ENCODE results near the gene DMD. TPM values are rescaled to one million over a fixed set of nuclear protein-coding genes. Genes with fewer than 3 reads are reported as not detected.
"Not testable (repeated sequence)": the region's sequence is repeated elsewhere in the genome, so short reads cannot be mapped to it uniquely, and the experiment has no call there.

The DMD gene
- 100 to 1,000 TPM in 5 of 12 donors, 10 to 100 TPM in 6, not detected in 1; 53.6 to 134 (median 95.6) TPM for polyA plus RNA-seq (ENCODE audit: insufficient read length in 12 of 12)
- long read RNA-seq, donor 1, full-length matches to known transcripts = 2 of 2 reads
- long read RNA-seq, donor 1, partial matches to known transcripts = 0 of 2 reads
- long read RNA-seq, donor 1, other reads (novel, unspliced or antisense) = 0 of 2 reads
- long read RNA-seq, donor 2, full-length matches to known transcripts = 2 of 10 reads
- long read RNA-seq, donor 2, partial matches to known transcripts = 8 of 10 reads
- long read RNA-seq, donor 2, other reads (novel, unspliced or antisense) = 0 of 10 reads
- long read RNA-seq, donor 3 = 0 reads
- long read RNA-seq, donor 4 = 0 reads
- long read RNA-seq, donor 5, full-length matches to known transcripts = 1 of 12 reads
- long read RNA-seq, donor 5, partial matches to known transcripts = 11 of 12 reads
- long read RNA-seq, donor 5, other reads (novel, unspliced or antisense) = 0 of 12 reads
- long read RNA-seq, donor 6 = 0 reads
- long read RNA-seq, donor 7, partial matches to known transcripts = 0 of 1 reads
- long read RNA-seq, donor 7, other reads (novel, unspliced or antisense) = 0 of 1 reads
- long read RNA-seq, donor 8, full-length matches to known transcripts = 2 of 46 reads
- long read RNA-seq, donor 8, partial matches to known transcripts = 44 of 46 reads
- long read RNA-seq, donor 8, other reads (novel, unspliced or antisense) = 0 of 46 reads
- long read RNA-seq, donor 9 = 0 reads
- long read RNA-seq, donor 10, full-length matches to known transcripts = 2 of 2 reads
- long read RNA-seq, donor 10, partial matches to known transcripts = 0 of 2 reads
- long read RNA-seq, donor 10, other reads (novel, unspliced or antisense) = 0 of 2 reads
- long read RNA-seq, donor 11, partial matches to known transcripts = 7 of 8 reads
- long read RNA-seq, donor 11, other reads (novel, unspliced or antisense) = 0 of 8 reads

DNA sequence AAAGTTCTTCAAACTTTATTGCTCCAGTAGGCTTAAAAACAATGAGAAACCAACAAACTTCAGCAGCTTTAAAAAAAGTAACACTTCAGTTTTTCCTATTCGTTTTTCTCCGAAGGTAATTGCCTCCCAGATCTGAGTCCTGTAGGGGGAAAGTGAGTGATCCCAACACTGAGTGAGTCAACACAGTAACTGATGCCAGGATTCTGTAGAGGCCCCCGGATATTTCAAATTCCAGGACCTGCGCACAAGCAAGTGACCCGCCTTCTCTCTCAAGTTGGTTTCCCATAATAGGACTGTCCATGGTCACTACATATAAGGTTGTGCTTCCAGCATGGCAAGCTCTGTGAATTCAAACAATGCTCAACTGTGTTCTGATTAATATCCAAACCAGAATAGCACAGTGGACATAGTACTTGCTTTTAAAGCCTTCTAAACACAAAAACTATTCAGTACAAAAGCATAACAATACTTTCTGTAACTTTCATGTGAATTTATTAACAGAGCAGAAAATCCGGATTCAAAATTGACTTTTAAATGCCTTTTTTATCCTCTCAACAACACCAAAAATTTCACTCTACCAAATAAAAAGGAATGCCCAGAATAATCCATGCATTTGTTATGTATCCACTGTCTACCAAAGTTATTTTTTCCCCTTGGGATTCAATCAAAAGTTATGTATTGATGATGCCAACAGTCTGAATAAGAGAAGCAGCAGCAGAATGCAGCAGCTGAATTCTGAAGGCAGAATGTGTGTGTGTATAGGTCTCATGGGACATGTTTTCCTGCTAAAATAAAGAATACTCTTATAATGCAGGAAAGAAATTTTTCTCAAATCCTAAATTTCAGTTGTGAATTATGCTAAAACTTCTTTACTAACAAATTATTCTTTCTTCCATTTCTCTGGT, at the start of gene DMD:
Gene DMD, minus strand, starts transcription at position 194 of the 905 bp plus-strand sequence. CDS start 237 bp downstream, outside the sequence.
- peak; percentile 78 for DNase-seq

- DNase-seq = no peak
Observed at GRCh38 chrX:33252306-33252825, 41.0 kb upstream of the DMD start.

- no peak for DNase-seq
Observed at GRCh38 chrX:33218819-33219218, 7.5 kb upstream of the DMD start.

- DNase-seq = no peak
Observed at GRCh38 chrX:33210156-33210555, 1.2 kb downstream of the DMD start.

GRCh38 chrX:33207056-33207455, 4.3 kb downstream of the DMD start:
- no peak for DNase-seq

- DNase-seq = no peak
Observed at GRCh38 chrX:33205321-33205720, 6.0 kb downstream of the DMD start.

DNA sequence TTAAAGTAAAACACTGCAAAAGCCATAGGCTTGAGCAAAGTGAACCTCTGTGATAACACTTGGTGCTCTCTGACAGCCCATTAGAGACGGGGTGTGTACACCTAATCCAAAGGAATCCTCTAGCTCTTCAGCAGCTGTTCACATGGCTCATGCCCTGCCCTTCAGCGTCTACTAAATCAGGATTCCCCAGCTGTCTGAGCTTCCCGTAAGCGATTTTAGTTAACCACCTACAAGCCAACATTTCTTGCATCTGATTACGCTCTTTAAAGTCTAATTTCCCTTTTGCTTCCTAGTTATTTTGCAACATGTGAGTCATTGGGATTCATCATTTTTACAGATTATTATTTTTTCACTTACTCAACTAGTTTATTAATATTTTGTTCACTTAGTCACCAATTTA, 6.5 kb downstream of the DMD start:
- no peak for DNase-seq

GRCh38 chrX:33198561-33199279, 12.6 kb downstream of the DMD start:
- no peak for DNase-seq

DNA sequence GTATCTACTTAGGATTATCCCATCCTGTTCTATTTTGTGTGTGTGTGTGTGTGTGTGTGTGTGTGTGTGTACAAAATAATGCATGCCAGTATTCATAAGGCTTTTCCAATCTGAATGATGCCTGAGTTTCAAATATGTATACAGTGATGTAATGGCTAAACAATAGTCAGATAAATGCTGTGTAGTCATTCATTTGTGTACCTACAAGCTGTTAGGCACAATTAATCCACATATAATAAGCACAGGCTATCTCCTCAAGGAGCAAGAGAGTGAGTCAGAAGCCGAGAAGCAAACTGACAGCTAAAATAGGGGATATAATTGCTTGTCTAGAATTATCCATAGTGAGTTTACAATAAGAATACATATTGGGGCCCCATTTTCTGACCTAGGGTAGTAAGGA, 15.7 kb downstream of the DMD start:
- DNase-seq = no peak

GRCh38 chrX:33194876-33195433, 16.4 kb downstream of the DMD start:
- no peak for DNase-seq

DNA sequence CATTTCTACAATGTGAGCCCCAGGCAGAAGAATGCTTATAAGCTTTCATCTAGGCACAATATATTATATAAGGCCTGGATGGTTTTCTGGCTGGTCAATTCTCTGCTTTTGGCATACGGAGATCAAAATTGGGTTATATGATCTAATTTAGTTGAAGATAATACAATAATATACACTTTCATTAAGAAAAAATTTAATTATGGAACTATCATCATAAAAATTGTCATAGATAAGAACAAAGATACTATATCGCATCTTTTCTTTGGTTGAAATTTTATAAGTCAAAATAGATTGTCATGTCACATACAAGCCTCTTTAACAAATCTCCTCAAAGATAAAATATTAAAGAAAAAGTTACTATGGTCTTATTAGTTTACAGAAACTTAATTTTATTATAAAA, 17.1 kb downstream of the DMD start:
- no peak for DNase-seq

DNA sequence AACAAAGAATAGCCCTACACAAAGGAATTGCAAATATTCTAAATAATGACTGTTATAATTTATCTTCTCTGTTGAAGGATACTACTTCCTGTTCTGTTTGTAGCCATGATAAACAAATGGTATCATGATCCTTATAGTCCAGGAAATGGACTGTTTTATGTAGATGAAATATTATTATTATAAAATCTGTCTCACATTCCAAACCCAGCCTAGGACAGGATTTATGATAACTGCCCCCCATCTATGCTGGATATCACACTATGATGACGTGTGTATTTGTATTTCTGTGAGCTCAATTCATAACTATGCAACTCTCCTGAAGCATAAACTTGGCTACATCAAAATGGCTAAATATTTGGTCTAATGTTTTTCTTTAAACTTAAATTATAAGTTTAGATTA, 21.3 kb downstream of the DMD start:
- DNase-seq = no peak

- DNase-seq = no peak
Observed at GRCh38 chrX:33188881-33189280, 22.5 kb downstream of the DMD start.

GRCh38 chrX:33188286-33188685, 23.1 kb downstream of the DMD start:
- DNase-seq = no peak

DNA sequence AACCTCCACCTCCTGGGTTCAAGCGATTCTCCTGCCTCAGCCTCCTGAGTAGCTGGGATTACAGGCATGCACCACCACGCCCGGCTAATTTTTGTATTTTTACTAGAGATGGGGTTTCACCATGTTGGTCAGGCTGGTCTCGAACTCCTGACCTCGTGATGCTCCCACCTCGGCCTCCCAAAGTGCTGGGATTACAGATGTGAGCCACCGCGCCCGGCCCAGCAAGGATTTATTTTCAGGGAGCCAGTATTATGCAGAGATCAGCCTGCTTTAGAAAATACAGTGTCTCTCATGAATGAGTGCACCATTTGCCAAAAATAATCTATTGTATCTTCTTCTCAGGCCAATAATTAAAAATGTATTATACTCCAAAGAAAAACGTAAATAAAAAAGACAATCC, 26.5 kb downstream of the DMD start:
- DNase-seq = not testable (repeated sequence)

DNA sequence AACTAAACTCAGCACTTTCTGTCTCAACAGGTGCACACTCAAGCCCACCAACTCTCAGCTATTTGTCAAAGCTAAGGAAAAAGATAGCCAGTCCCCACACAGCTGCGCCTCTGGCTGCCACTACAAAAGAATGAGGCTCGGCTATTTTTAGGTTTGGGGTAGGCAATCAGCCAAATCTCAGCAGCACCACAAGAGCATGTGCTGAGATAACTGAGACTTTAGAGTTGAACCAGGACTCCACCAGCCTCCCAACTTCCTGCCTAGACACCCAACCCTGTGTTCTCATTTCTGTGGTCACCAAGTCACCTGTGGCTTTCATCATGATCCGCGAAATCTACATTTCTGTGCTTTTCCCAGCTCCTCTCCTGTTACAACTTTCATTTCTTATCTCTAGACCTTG, 28.0 kb downstream of the DMD start:
- peak; percentile 37 for DNase-seq

DNA sequence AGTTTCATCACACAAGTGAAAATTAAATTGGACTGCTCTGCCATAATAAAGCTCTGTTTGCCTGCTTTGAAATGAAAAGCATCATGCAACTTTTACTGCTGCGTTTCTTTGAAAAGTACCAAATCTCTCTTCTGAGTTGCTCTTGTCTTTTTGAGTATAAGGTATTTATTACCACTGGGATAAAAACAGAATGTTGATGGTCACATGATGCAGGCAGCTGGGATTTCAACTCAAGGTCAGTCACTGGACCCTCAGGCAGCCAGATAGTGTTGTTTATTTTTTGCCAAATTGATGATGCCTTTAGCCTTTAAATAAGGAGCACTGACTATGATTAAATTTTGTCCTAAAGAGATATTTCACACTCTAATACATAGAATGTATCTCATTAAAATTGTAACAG, 32.7 kb downstream of the DMD start:
- no peak for DNase-seq

GRCh38 chrX:33178218-33178617, 33.1 kb downstream of the DMD start:
- no peak for DNase-seq

DNA sequence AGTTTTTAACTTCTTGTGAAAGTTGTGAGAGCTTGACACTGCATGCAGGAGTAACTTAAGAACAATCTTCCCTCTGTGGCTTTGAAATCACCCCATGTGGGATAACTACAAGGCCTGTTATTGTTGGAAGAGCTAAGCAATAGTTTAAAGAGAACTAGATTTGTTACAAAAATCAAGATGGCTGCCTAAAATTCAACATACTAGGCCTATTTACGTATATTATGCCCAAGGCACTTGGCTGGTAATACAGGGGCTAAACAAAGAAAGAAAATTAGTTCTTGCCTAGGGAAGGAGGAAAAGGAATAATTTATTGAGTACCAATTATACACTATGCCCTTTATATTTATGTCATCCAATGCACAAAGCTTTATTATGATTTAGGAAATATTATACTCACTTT, 36.1 kb downstream of the DMD start:
- no peak for DNase-seq

DNA sequence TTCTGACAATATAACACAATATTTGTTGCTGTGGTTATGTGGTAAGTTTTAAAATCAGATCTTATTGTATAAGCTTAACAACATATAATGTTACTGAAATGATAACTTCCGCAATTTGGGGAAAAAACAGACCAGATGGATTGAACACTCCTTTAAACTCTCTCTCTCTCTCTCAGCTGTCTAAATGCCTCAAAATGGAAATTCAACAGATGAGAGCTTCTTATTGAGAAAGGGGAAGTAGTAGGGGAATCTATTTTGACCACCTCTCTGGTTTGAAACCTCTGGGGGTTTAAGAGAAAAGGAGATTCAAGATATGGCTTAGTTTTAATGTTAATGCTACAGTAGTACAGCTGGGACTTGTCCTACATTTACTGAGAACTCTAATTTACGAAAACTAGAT, 40.3 kb downstream of the DMD start:
- DNase-seq = no peak

All from muscle of arm (tissue), 14 donors.